ENCODE measurements around the gene MDH1B. TPM values are rescaled to one million over a fixed set of nuclear protein-coding genes. Genes with fewer than 3 reads are reported as not detected.

Gene MDH1B
- total and polyA plus RNA-seq, 2 donors from 2014 or later = 7.1 to 8.1 TPM

- FAIRE-seq (no peak), DNase-seq (no peak)
- no peak overlapping the region for H3K27ac ChIP-seq (ENCODE audit: low read depth in 2 of 2, low read length in 2 of 2)
- H3K4me1 ChIP-seq (ENCODE audit: control insufficient read depth in 2 of 3, insufficient read depth in 2 of 3, low read depth in 1 of 3, low read length in 3 of 3) = no peaks in the 10 kb centered on the region
- no peaks in the 10 kb centered on the region for H3K27me3 ChIP-seq (ENCODE audit: control insufficient read depth, insufficient read depth, low read length)
- no peaks in the 10 kb centered on the region for H3K36me3 ChIP-seq (ENCODE audit: control insufficient read depth in 2 of 3, insufficient read depth in 3 of 3, low read length in 3 of 3)
- H3K4me3 ChIP-seq (ENCODE audit: low read length in 3 of 3) = no peak overlapping the region
- no peaks in the 10 kb centered on the region for H3K9me3 ChIP-seq (ENCODE audit: control insufficient read depth in 2 of 3, insufficient read depth in 1 of 3, low read length in 3 of 3)
- TF ChIP-seq CTCF (IDR thresholded peaks at IDR 0.05; ENCODE audit: borderline replicate concordance, extremely low read depth, insufficient read depth) = no peak
- H3K9ac ChIP-seq (ENCODE audit: low read length in 3 of 3) = no peak overlapping the region
- intact Hi-C loops (cut with DNase I) = no loop called here
Observed at GRCh38 chr2:206740800-206741199, 24.3 kb downstream of the MDH1B start.

- Histone ChIP-seq H3K9me3 (ENCODE audit: control insufficient read depth in 2 of 3, insufficient read depth in 1 of 3, low read length in 3 of 3) (no peaks in the 10 kb centered on the region), H3K36me3 (ENCODE audit: control insufficient read depth in 2 of 3, insufficient read depth in 3 of 3, low read length in 3 of 3) (no peaks in the 10 kb centered on the region), H3K27ac (ENCODE audit: low read depth in 2 of 2, low read length in 2 of 2) (no peak overlapping the region), H3K4me3 (ENCODE audit: low read length in 3 of 3) (no peak overlapping the region), H3K9ac (ENCODE audit: low read length in 3 of 3) (no peak overlapping the region), H3K4me1 (ENCODE audit: control insufficient read depth in 2 of 3, insufficient read depth in 2 of 3, low read depth in 1 of 3, low read length in 3 of 3) (no peaks in the 10 kb centered on the region), H3K27me3 (ENCODE audit: control insufficient read depth, insufficient read depth, low read length) (no peaks in the 10 kb centered on the region)
- no peak for FAIRE-seq
- no peak for TF ChIP-seq CTCF (IDR thresholded peaks at IDR 0.05; ENCODE audit: borderline replicate concordance, extremely low read depth, insufficient read depth)
- intact Hi-C loops (cut with DNase I) = no loop called here
- peak in 4 of 5 donors; percentile 47 to 65 (median 50) for DNase-seq
Observed at GRCh38 chr2:206739271-206739670, 25.9 kb downstream of the MDH1B start.

GRCh38 chr2:206736935-206737334, 28.2 kb downstream of the MDH1B start:
- Histone ChIP-seq H3K4me3 (ENCODE audit: low read length in 3 of 3) (no peak overlapping the region), H3K27me3 (ENCODE audit: control insufficient read depth, insufficient read depth, low read length) (no peaks in the 10 kb centered on the region), H3K9me3 (ENCODE audit: control insufficient read depth in 2 of 3, insufficient read depth in 1 of 3, low read length in 3 of 3) (no peaks in the 10 kb centered on the region), H3K36me3 (ENCODE audit: control insufficient read depth in 2 of 3, insufficient read depth in 3 of 3, low read length in 3 of 3) (no peaks in the 10 kb centered on the region), H3K27ac (ENCODE audit: low read depth in 2 of 2, low read length in 2 of 2) (no peak overlapping the region), H3K4me1 (ENCODE audit: control insufficient read depth in 2 of 3, insufficient read depth in 2 of 3, low read depth in 1 of 3, low read length in 3 of 3) (no peaks in the 10 kb centered on the region), H3K9ac (ENCODE audit: low read length in 3 of 3) (no peak overlapping the region)
- FAIRE-seq (no peak), DNase-seq (no peak)
- intact Hi-C loops (cut with DNase I) = no loop called here
- TF ChIP-seq CTCF (IDR thresholded peaks at IDR 0.05; ENCODE audit: borderline replicate concordance, extremely low read depth, insufficient read depth) = no peak

- intact Hi-C loops (cut with DNase I) = no loop called here
- no peak for FAIRE-seq
- no peak for DNase-seq
Observed at GRCh38 chr2:206733341-206733740, 31.8 kb downstream of the MDH1B start.

More at GRCh38 chr2:206733341-206733740, 31.8 kb downstream of the MDH1B start:
- TF ChIP-seq CTCF (IDR thresholded peaks at IDR 0.05; ENCODE audit: borderline replicate concordance, extremely low read depth, insufficient read depth) = no peak
- Histone ChIP-seq H3K27ac (ENCODE audit: low read depth in 2 of 2, low read length in 2 of 2) (no peak overlapping the region), H3K27me3 (ENCODE audit: control insufficient read depth, insufficient read depth, low read length) (no peaks in the 10 kb centered on the region), H3K9ac (ENCODE audit: low read length in 3 of 3) (no peak overlapping the region), H3K9me3 (ENCODE audit: control insufficient read depth in 2 of 3, insufficient read depth in 1 of 3, low read length in 3 of 3) (no peaks in the 10 kb centered on the region), H3K4me3 (ENCODE audit: low read length in 3 of 3) (no peak overlapping the region), H3K36me3 (ENCODE audit: control insufficient read depth in 2 of 3, insufficient read depth in 3 of 3, low read length in 3 of 3) (no peaks in the 10 kb centered on the region), H3K4me1 (ENCODE audit: control insufficient read depth in 2 of 3, insufficient read depth in 2 of 3, low read depth in 1 of 3, low read length in 3 of 3) (no peaks in the 10 kb centered on the region)
